Neutrophil (primary cell): ENCODE results near the gene KIAA1671.

Experiments used
- H3K27ac ChIP-seq: fragments of 200-600 bp; sonication (generic); 2 replicates; pipeline ENCODE4 v1.5.1; 2016; ENCODE audit warnings: mild to moderate bottlenecking, moderate library complexity
- H3K27me3 ChIP-seq: fragments of 200-600 bp; sonication (generic); 2 replicates; pipeline ENCODE4 v1.6.0; 2016; ENCODE audit warnings: mild to moderate bottlenecking
- H3K36me3 ChIP-seq: fragments of 200-600 bp; sonication (generic); 2 replicates; pipeline ENCODE4 v1.5.1; 2017
- H3K4me1 ChIP-seq, 2 experiments: fragments of 200-600 bp in 1 of 2; sonication (generic) in 1 of 2; 1 replicate in 1 of 2; 2 replicates in 1 of 2; pipeline versions ENCODE4 v1.5.1 to v1.6.1; 2013 to 2016; ENCODE audit warnings: low read depth in 1 of 2, low read length in 1 of 2, mild to moderate bottlenecking in 1 of 2, moderate library complexity in 1 of 2; ENCODE audit not compliant: control insufficient read depth in 1 of 2, insufficient read depth in 1 of 2
- H3K4me3 ChIP-seq, 2 experiments: fragments of 200-600 bp in 1 of 2; sonication (generic) in 1 of 2; 1 replicate in 1 of 2; 2 replicates in 1 of 2; pipeline ENCODE4 v1.5.1; 2013 to 2016; ENCODE audit warnings: low read depth in 1 of 2, low read length in 1 of 2, mild to moderate bottlenecking in 1 of 2, moderate library complexity in 1 of 2
- H3K9me3 ChIP-seq: fragments of 200-600 bp; sonication (generic); 2 replicates; pipeline ENCODE4 v1.5.1; 2016
- CTCF ChIP-seq: fragments of 200-600 bp; sonication (generic); IDR thresholded peaks from 2 replicates; pipeline ENCODE4 v1.5.1; 2016; ENCODE audit warnings: antibody characterized with exemption

Gene KIAA1671

GRCh38 chr22:25102722-25103121 is 150.2 kb downstream of the KIAA1671 start:
- no peak for TF ChIP-seq CTCF
- H3K27me3 ChIP-seq: no peaks in the 10 kb centered on the region
- no peaks in the 10 kb centered on the region for H3K36me3 ChIP-seq
- H3K9me3 ChIP-seq: no peaks in the 10 kb centered on the region
- H3K4me1 ChIP-seq: no peaks in the 10 kb centered on the region
- H3K4me3 ChIP-seq: no peak overlapping the region
- H3K27ac ChIP-seq: no peak overlapping the region

DNA sequence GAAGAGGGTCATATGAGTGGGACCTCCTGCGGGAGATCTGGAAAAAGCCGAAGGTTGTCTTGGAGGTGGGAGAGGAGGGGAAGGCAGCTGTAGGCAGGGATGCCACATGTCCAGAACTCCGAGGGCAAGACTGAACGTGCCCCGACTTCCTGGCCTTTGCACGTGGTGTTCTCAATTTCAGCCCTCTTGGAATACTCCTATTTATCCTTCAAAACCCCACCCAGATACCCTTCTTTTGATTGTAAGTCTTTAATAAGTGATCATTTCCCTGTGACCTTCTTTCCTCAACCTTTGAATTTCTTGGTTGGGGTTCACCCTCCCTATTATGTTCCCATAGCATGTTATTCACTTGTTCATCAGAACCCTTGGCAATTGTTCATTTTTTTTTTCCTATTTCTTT is 151.9 kb downstream of the KIAA1671 start:
- TF ChIP-seq CTCF: no peak
- Histone ChIP-seq H3K9me3 (no peaks in the 10 kb centered on the region), H3K27ac (no peak overlapping the region), H3K4me3 (no peak overlapping the region), H3K27me3 (peaks cover 14% of the 10 kb centered on the region), H3K4me1 (no peaks in the 10 kb centered on the region), H3K36me3 (no peaks in the 10 kb centered on the region)

GRCh38 chr22:25105817-25106650 is 153.5 kb downstream of the KIAA1671 start:
- Histone ChIP-seq H3K4me1 (no peaks in the 10 kb centered on the region), H3K36me3 (no peaks in the 10 kb centered on the region), H3K27me3 (peaks cover 31% of the 10 kb centered on the region), H3K4me3 (no peak overlapping the region), H3K27ac (no peak overlapping the region), H3K9me3 (no peaks in the 10 kb centered on the region)
- TF ChIP-seq CTCF: no peak

DNA sequence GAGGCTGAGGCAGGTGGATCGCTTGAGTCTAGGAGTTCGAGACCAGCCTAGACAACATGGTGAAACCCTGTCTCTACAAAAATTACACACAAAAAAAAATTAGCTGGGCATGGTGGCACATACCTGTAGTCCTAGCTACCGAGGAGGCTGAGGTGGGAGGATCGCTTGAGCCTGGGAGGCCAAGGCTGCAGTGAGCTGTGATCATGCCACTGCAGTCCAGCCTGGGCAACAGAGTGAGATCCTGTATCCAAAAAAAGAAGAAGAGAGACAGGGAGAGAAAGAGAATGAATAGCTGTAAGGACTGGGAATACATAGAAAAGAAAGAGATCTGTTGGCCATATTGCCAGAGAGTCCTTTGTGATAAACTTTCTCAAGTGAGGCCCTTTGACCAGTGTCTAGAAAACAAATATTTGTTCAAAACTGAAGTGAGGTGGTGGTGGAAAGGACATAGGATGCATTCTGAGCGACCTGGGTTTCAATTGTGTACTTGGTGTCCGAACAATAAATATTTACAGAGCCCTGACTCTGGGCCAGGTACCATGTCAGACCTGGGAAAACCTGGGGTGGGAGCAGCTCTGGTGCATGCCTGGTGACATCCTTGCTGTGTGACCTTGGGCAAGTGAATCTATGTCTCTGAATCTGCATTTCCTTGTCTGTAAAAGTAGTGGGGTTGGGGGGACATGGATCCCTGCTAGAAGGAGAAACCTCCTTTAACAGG is 157.5 kb downstream of the KIAA1671 start:
- H3K9me3 ChIP-seq: no peaks in the 10 kb centered on the region
- no peak overlapping the region for H3K27ac ChIP-seq
- peaks cover 70% of the 10 kb centered on the region for H3K27me3 ChIP-seq
- no peak for TF ChIP-seq CTCF
- H3K4me3 ChIP-seq: no peak overlapping the region
- no peaks in the 10 kb centered on the region for H3K4me1 ChIP-seq
- no peaks in the 10 kb centered on the region for H3K36me3 ChIP-seq

DNA sequence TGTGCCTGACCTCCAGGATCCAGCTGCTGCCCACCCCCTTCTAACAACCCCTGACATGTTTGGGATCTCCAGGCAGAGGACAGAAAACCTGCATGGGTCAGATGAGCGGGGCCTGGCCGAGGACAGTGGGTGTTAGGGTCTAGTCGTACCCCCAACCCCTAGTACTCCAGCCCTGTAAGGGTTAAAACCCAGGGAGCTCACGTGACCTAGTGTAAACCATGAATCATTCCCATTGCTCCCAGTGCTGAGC is 158.0 kb downstream of the KIAA1671 start:
- H3K4me1 ChIP-seq: no peaks in the 10 kb centered on the region
- H3K27ac ChIP-seq: no peak overlapping the region
- peaks cover 70% of the 10 kb centered on the region for H3K27me3 ChIP-seq
- TF ChIP-seq CTCF: no peak
- no peaks in the 10 kb centered on the region for H3K36me3 ChIP-seq
- no peak overlapping the region for H3K4me3 ChIP-seq
- H3K9me3 ChIP-seq: no peaks in the 10 kb centered on the region
